Endothelial cell of umbilical vein (primary cell): ENCODE results near the gene TXNDC9. TPM values are rescaled to one million over a fixed set of nuclear protein-coding genes. Genes with fewer than 3 reads are reported as not detected.

Source experiments
- BruUV-seq: library from RNA; stranded (reverse); fragments of 400-500 nt; replicated peaks from 2 replicates; lab custom pipeline; 2021; lab: Mats Ljungman, UMichigan
- CTCF ChIA-PET: fragments of 300-600, 350-600 bp; sonication (Branson Sonifier 250); formaldehyde crosslinking; loops from one replicate; lab custom pipeline; 2021; ENCODE audit warnings: antibody characterized with exemption, inconsistent platforms; lab: Charles Lee
- POLR2A ChIA-PET: fragments of 300-600, 350-600 bp; sonication (Branson Sonifier 250); formaldehyde crosslinking; loops from one replicate; lab custom pipeline; 2021; ENCODE audit warnings: antibody characterized with exemption, inconsistent platforms; lab: Charles Lee
- DNase-seq: peaks from one replicate; pipeline ENCODE4 v3.0.0-alpha.2; 2011; ENCODE audit warnings: low read depth, low spot score
- FAIRE-seq: peaks from 2 replicates; lab custom pipeline; 2011; peaks lifted over from hg19 to GRCh38; lab: Jason Lieb, UNC
- H2AFZ ChIP-seq: 2 replicates; pipeline ENCODE4 v1.6.0; 2012; ENCODE audit warnings: low read depth, low read length, control low read depth, inconsistent platforms
- H3K27ac ChIP-seq: 2 replicates; pipeline ENCODE4 v1.5.1; 2011; ENCODE audit warnings: low read depth, mild to moderate bottlenecking, control low read depth, low read length, moderate library complexity; ENCODE audit not compliant: insufficient read depth
- H3K27me3 ChIP-seq, 2 experiments: 2 replicates each; pipeline versions ENCODE4 v1.6.0 to v1.6.1; 2011; ENCODE audit warnings: low read length in 2 of 2, mixed read lengths in 1 of 2; ENCODE audit not compliant: control insufficient read depth in 2 of 2, insufficient read depth in 2 of 2
- H3K36me3 ChIP-seq, 2 experiments: 2 replicates in 1 of 2; 3 replicates in 1 of 2; pipeline ENCODE4 v1.5.1; 2011; ENCODE audit warnings: low read length in 2 of 2, mild to moderate bottlenecking in 1 of 2, moderate library complexity in 1 of 2; ENCODE audit not compliant: control insufficient read depth in 2 of 2, insufficient read depth in 2 of 2; ENCODE audit errors: extremely low read depth in 1 of 2
- H3K4me1 ChIP-seq: 3 replicates; pipeline ENCODE4 v1.5.1; 2011; ENCODE audit warnings: mild to moderate bottlenecking, low read length; ENCODE audit not compliant: control insufficient read depth, insufficient read depth; ENCODE audit errors: extremely low read depth
- H3K4me2 ChIP-seq: 2 replicates; pipeline ENCODE4 v1.6.1; 2011; ENCODE audit warnings: low read length, control low read depth, mixed read lengths; ENCODE audit not compliant: insufficient read depth
- H3K4me3 ChIP-seq, 3 experiments: fragments of 200-600 bp in 1 of 3; sonication (generic), shearing (Covaris generic) in 1 of 3; replicated peaks in 1 of 3; 2 replicates each; pipeline ENCODE4 v1.5.1; 2011 to 2016; ENCODE audit warnings: control low read depth in 3 of 3, low read length in 3 of 3, mild to moderate bottlenecking in 2 of 3, inconsistent platforms in 1 of 3, low read depth in 1 of 3, moderate library complexity in 1 of 3; ENCODE audit not compliant: insufficient read depth in 1 of 3
- H3K79me2 ChIP-seq: 2 replicates; pipeline ENCODE4 v1.6.0; 2012; ENCODE audit warnings: low read length, inconsistent platforms; ENCODE audit not compliant: control insufficient read depth, insufficient read depth
- H3K9ac ChIP-seq: replicated peaks from 2 replicates; pipeline ENCODE3; 2011; ENCODE audit warnings: low read length, control low read depth; ENCODE audit not compliant: insufficient read depth; ENCODE audit errors: extremely low read depth
- H3K9me1 ChIP-seq: replicated peaks from 3 replicates; pipeline ENCODE4 v1.6.0; 2011; ENCODE audit warnings: mild to moderate bottlenecking, low read length; ENCODE audit not compliant: control insufficient read depth, insufficient read depth; ENCODE audit errors: extremely low read depth
- H3K9me3 ChIP-seq: replicated peaks from 2 replicates; pipeline ENCODE4 v1.5.1; 2012; ENCODE audit warnings: low read length, inconsistent platforms; ENCODE audit not compliant: control insufficient read depth, insufficient read depth
- H4K20me1 ChIP-seq: replicated peaks from 2 replicates; pipeline ENCODE3; 2011; ENCODE audit warnings: mild to moderate bottlenecking, low read length; ENCODE audit not compliant: control insufficient read depth, insufficient read depth; ENCODE audit errors: extremely low read depth
- CTCF ChIP-seq, 2 donors: IDR thresholded peaks; 1 replicate in 1 of 2; 2 replicates in 1 of 2; pipeline ENCODE4 v1.5.1; 2011; ENCODE audit warnings: low read length in 2 of 2, mild to moderate bottlenecking in 2 of 2, moderate library complexity in 2 of 2, control low read depth in 1 of 2, inconsistent platforms in 1 of 2, low read depth in 1 of 2; ENCODE audit not compliant: insufficient read depth in 1 of 2; ENCODE audit errors: extremely low read depth in 1 of 2
- EZH2 ChIP-seq: IDR thresholded peaks from 2 replicates; pipeline ENCODE4 v1.6.1; 2012; ENCODE audit warnings: borderline replicate concordance, low read depth, mild to moderate bottlenecking, moderate library complexity, low read length, inconsistent platforms; ENCODE audit not compliant: severe bottlenecking
- FOS ChIP-seq: IDR thresholded peaks from 2 replicates; pipeline ENCODE4 v1.6.1; 2011; ENCODE audit warnings: mild to moderate bottlenecking, low read length, moderate library complexity, borderline replicate concordance; ENCODE audit not compliant: insufficient read depth
- GATA2 ChIP-seq: IDR thresholded peaks from 2 replicates; pipeline ENCODE4 v1.7.0; 2011; ENCODE audit warnings: low read depth, mild to moderate bottlenecking, moderate library complexity, mixed read lengths, low read length; ENCODE audit not compliant: insufficient read length, insufficient read depth
- JUN ChIP-seq: IDR thresholded peaks from 2 replicates; pipeline ENCODE4 v1.6.1; 2011; ENCODE audit warnings: borderline replicate concordance, low read depth; ENCODE audit not compliant: insufficient read length, insufficient read depth
- MYC ChIP-seq: IDR thresholded peaks from one replicate; pipeline ENCODE4 v1.6.1; 2011; ENCODE audit warnings: mild to moderate bottlenecking, low read depth, low read length
- POLR2A ChIP-seq: IDR thresholded peaks from 2 replicates; pipeline ENCODE4 v1.6.1; 2012; ENCODE audit warnings: low read depth, mild to moderate bottlenecking, control low read depth, low read length
- POLR2AphosphoS5 ChIP-seq: IDR thresholded peaks from 2 replicates; pipeline ENCODE4 v1.6.1; 2012; ENCODE audit warnings: low read depth, mild to moderate bottlenecking, control low read depth, low read length, moderate library complexity; ENCODE audit not compliant: insufficient read depth
- dilution Hi-C: fragments of 300-500 bp; cut with MboI; formaldehyde crosslinking; loops from one replicate; pipeline ENCODE4 v1.15.0; 2019; ENCODE audit warnings: low sequenced_read_pairs; ENCODE audit not compliant: extremely low pct_ligation_motif_present
- intact Hi-C: fragments of 100-400 bp; cut with micrococcal nuclease; formaldehyde crosslinking; loops from one replicate; pipeline ENCODE4 v1.10.0; 2022
- polyA plus RNA-seq, 4 experiments: library from polyadenylated mRNA; depleted of rRNA in 3 of 4; stranded (reverse) in 3 of 4; unstranded in 1 of 4; fragments of >200 nt; gene quantifications; 2 replicates each; pipeline versions ENCODE4 v1.2.1 to v1.2.3, GENCODE V29; 2011 to 2012; ENCODE audit warnings: missing spikeins in 1 of 4
- total RNA-seq: library from RNA; stranded (reverse); gene quantifications from 2 replicates; pipeline ENCODE4 v1.2.3, GENCODE V29; 2021
- TF ChIP-seq, protein P1 (sequence below): IDR thresholded peaks from 2 replicates; pipeline ENCODE4 v1.6.1; 2011; ENCODE audit not compliant: insufficient read depth, insufficient read length

Gene TXNDC9
- total and polyA plus RNA-seq, 2 donors (not counting 3 experiments of a cell fraction or from before 2014, with no cell fraction given): 18.6 to 45.8 TPM

GRCh38 chr2:99380376-99381010 is 44.4 kb upstream of the TXNDC9 start:
- peaks cover 12 to 26% of the 10 kb centered on the region in 2 experiments for H3K36me3 ChIP-seq
- H3K79me2 ChIP-seq: no peaks in the 10 kb centered on the region
- H3K27me3 ChIP-seq: no peaks in the 10 kb centered on the region
- no peaks in the 10 kb centered on the region for H4K20me1 ChIP-seq
- ChIA-PET CTCF (interaction anchor here (1.3 kb wide), 1 partner anchor 59 kb away, joined by 3 read pairs; no protein-coding TSS in a partner anchor), POLR2A (no interaction called here)
- no peak overlapping the region for H3K4me3 ChIP-seq
- intact Hi-C loops: no loop called here
- TF ChIP-seq, protein P1, sequence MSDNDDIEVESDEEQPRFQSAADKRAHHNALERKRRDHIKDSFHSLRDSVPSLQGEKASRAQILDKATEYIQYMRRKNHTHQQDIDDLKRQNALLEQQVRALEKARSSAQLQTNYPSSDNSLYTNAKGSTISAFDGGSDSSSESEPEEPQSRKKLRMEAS: no peak
- TF ChIP-seq POLR2AphosphoS5 (no peak), MYC (no peak), GATA2 (no peak), JUN (no peak), EZH2 (no peak), FOS (no peak), CTCF (IDR thresholded peaks at IDR 0.05; ENCODE audit: extremely low read depth in 1 of 2, insufficient read depth in 1 of 2, low read depth in 1 of 2, low read length in 2 of 2) (no peak), POLR2A (no peak)
- BruUV-seq: no TSS peak
- H3K4me1 ChIP-seq: no peaks in the 10 kb centered on the region
- no peak overlapping the region for H3K9ac ChIP-seq
- no peak for FAIRE-seq
- no peak overlapping the region for H3K4me2 ChIP-seq
- H3K27ac ChIP-seq: no peak overlapping the region
- dilution Hi-C loops: no loop called here
- no peak for DNase-seq
- H3K9me1 ChIP-seq: no peaks in the 10 kb centered on the region
- H3K9me3 ChIP-seq: no peaks in the 10 kb centered on the region
- no peak overlapping the region for H2AFZ ChIP-seq
